Sigmoid colon (tissue), 3 donors: ENCODE data around the gene SCEL.

Experiments
- CTCF ChIP-seq, 4 experiments: fragments of 450-650 bp in 3 of 4; fragments of 200-600 bp in 1 of 4; IDR thresholded peaks; one replicate each; pipeline ENCODE4 v1.5.1; 2016 to 2019; ENCODE audit warnings: antibody characterized with exemption in 4 of 4, mild to moderate bottlenecking in 3 of 4, moderate library complexity in 2 of 4
- POLR2A ChIP-seq, 2 donors: fragments of 450-650 bp; IDR thresholded peaks; one replicate each; pipeline ENCODE4 v1.6.1; 2016; ENCODE audit warnings: antibody characterized with exemption in 2 of 2, mild to moderate bottlenecking in 2 of 2, moderate library complexity in 2 of 2

- TF ChIP-seq CTCF (IDR thresholded peaks at IDR 0.05), result no peak
- TF ChIP-seq POLR2A (IDR thresholded peaks at IDR 0.05), result no peak
Measured at GRCh38 chr13:77528414-77528813, 7.1 kb upstream of the SCEL start.
